ENCODE results near the gene MBOAT1. TPM values are rescaled to one million over a fixed set of nuclear protein-coding genes. Genes with fewer than 3 reads are reported as not detected.
"Not testable (repeated sequence)": the region's sequence is repeated elsewhere in the genome, so short reads cannot be mapped to it uniquely, and the experiment has no call there.

Gene MBOAT1
- total RNA-seq, 1 donor from 2014 or later, result 83.3 TPM

DNA sequence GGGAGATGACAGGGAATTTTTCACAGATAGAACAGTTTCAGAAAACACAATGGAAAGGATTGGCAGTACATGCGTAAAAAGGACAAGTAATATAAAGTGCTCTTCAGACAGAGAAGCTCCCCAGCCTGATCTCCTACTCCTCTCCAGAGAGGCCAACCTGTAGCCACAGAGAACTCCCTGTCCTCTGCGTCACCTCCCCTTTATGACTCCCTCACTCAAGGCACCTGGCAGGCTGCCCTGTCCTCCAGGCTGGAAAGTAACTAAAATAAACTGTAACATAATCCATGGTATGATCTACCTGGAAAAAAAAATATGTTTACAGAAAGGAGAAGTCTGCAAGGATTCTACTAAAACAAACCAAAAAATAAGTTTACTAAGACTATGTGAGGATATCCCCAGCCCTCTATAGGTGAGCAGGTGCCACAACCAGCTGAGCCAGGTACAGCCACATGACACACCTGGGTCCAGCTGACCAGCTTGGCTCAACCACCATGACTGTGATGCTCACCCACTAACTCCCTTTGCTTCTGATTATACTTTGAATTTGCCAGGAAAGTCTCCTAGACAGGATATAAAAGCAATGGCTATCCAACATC is 29.2 kb downstream of the MBOAT1 start:
- no peak for DNase-seq (ENCODE audit: extremely low spot score, unreplicated experiment)
- Mint-ChIP-seq H3K9me3 (no peaks in the 10 kb centered on the region), H3K36me3 (peaks cover 33% of the 10 kb centered on the region), H3K27ac (peak overlapping the region; percentile 13), H3K27me3 (no peaks in the 10 kb centered on the region), H3K4me3 (no peak overlapping the region), H3K4me1 (ENCODE audit: unreplicated experiment) (peaks cover 6% of the 10 kb centered on the region)
- TF ChIP-seq, protein P1, sequence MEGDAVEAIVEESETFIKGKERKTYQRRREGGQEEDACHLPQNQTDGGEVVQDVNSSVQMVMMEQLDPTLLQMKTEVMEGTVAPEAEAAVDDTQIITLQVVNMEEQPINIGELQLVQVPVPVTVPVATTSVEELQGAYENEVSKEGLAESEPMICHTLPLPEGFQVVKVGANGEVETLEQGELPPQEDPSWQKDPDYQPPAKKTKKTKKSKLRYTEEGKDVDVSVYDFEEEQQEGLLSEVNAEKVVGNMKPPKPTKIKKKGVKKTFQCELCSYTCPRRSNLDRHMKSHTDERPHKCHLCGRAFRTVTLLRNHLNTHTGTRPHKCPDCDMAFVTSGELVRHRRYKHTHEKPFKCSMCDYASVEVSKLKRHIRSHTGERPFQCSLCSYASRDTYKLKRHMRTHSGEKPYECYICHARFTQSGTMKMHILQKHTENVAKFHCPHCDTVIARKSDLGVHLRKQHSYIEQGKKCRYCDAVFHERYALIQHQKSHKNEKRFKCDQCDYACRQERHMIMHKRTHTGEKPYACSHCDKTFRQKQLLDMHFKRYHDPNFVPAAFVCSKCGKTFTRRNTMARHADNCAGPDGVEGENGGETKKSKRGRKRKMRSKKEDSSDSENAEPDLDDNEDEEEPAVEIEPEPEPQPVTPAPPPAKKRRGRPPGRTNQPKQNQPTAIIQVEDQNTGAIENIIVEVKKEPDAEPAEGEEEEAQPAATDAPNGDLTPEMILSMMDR (conservative IDR thresholded peaks at IDR 0.05), result no peak

DNA sequence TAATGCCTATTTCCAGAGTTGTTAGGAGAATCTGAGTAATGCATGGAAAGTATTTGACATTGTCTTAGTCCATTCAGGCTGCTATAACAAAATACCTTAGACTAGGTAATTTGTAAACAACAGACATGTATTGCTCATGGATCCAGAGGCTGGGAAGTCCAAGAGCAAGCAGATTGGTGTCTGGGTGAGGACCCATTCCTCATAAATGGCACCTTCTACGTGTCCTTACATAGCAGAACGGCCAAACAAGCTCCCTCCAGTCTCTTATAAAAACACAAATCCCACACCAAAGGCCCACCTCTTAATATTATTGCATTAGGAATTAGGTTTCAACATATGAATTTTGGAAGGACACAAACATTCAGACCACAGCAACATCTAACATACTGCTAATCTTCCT is 30.2 kb downstream of the MBOAT1 start:
- TF ChIP-seq, protein P1 (conservative IDR thresholded peaks at IDR 0.05), result no peak
- no peaks in the 10 kb centered on the region for H3K27me3 Mint-ChIP-seq
- DNase-seq (ENCODE audit: extremely low spot score, unreplicated experiment), result no peak
- peaks cover 6% of the 10 kb centered on the region for H3K4me1 Mint-ChIP-seq (ENCODE audit: unreplicated experiment)
- no peak overlapping the region for H3K27ac Mint-ChIP-seq
- no peak overlapping the region for H3K4me3 Mint-ChIP-seq
- H3K9me3 Mint-ChIP-seq, result no peaks in the 10 kb centered on the region
- H3K36me3 Mint-ChIP-seq, result peaks cover 33% of the 10 kb centered on the region

DNA sequence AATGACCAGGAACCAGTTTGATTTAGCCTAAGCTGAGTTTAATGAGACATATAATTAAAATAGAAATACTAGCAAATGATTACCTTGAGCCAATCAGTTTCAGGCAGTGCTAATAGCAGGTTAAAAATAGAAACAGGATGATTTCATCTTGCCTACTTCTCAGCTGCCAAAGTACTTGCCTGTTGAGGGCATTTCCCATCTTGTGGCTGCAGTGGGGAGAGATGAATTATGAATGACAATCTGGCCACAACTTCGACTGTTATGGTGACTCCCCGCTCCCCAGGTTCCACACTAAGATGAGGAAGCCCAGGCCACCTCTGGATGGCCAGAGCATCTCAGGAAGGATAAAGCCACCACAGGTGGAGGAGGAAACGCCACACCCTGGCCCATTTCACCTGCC is 31.3 kb downstream of the MBOAT1 start:
- H3K4me3 Mint-ChIP-seq, result no peak overlapping the region
- H3K27me3 Mint-ChIP-seq, result no peaks in the 10 kb centered on the region
- TF ChIP-seq, protein P1 (conservative IDR thresholded peaks at IDR 0.05), result no peak
- H3K4me1 Mint-ChIP-seq (ENCODE audit: unreplicated experiment), result peaks cover 6% of the 10 kb centered on the region
- H3K9me3 Mint-ChIP-seq, result no peaks in the 10 kb centered on the region
- no peak overlapping the region for H3K27ac Mint-ChIP-seq
- peaks cover 28% of the 10 kb centered on the region for H3K36me3 Mint-ChIP-seq
- DNase-seq (ENCODE audit: extremely low spot score, unreplicated experiment), result no peak

DNA sequence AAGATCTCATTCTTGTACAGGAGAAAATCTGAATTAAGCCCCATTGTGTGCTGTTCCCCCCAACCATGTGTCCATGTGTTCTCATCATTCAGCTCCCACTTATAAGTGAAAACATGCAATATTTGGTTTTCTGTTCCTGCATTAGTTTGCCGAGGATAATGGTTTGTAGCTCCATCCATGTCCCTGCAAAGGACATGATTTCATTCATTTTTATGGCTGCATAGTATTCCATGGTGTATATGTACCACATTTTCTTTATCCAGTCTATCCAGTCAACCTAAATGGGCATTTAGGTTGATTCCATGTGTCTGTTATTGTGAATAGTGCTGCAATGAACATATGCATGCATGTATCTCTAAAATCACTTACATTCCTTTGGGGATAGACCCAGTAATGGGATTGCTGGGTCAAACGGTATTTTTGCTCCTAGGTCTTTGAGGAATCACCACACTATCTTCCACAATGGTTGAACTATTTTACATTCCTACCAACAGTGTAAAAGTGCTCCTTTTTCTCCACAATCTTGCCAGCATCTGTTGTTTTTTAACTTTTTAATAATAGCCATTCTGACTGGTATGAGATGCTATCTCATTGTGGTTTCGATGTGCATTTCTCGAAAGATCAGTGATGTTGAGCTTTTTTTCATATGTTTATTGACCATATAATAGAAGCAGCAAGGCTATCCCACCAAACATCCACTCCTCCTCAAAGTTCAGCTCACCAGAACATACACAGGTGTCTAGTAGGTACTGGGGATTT is 32.8 kb downstream of the MBOAT1 start:
- DNase-seq (ENCODE audit: extremely low spot score, unreplicated experiment); H3K4me1 Mint-ChIP-seq (ENCODE audit: unreplicated experiment); H3K27ac Mint-ChIP-seq; H3K4me3 Mint-ChIP-seq; H3K27me3 Mint-ChIP-seq; H3K9me3 Mint-ChIP-seq: not testable (repeated sequence)
- peaks cover 28% of the 10 kb centered on the region for H3K36me3 Mint-ChIP-seq

DNA sequence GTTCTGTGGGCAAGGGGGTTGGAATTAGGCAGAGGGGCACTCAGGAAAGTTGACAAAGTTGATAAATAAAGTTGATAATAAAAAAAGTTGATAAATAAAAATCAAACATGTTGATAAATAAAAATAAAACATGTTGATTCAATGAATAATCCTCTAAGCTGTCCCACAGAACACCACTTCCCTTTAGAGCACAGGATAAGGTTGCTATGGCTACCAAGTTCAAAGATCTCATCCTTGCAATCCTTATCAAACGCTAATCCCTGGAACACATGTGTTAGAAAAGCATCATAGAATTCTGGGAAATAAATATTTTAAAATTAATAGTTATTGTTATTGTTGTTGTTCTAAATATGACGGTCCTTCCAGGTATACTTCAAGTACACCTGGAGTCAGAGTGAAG is 33.9 kb downstream of the MBOAT1 start:
- no peaks in the 10 kb centered on the region for H3K27me3 Mint-ChIP-seq
- H3K27ac Mint-ChIP-seq, result peak overlapping the region; percentile 9
- TF ChIP-seq, protein P1 (conservative IDR thresholded peaks at IDR 0.05), result no peak
- H3K36me3 Mint-ChIP-seq, result peaks cover 27% of the 10 kb centered on the region
- H3K4me3 Mint-ChIP-seq, result no peak overlapping the region
- no peaks in the 10 kb centered on the region for H3K9me3 Mint-ChIP-seq
- peaks cover 6% of the 10 kb centered on the region for H3K4me1 Mint-ChIP-seq (ENCODE audit: unreplicated experiment)
- DNase-seq (ENCODE audit: extremely low spot score, unreplicated experiment), result no peak

DNA sequence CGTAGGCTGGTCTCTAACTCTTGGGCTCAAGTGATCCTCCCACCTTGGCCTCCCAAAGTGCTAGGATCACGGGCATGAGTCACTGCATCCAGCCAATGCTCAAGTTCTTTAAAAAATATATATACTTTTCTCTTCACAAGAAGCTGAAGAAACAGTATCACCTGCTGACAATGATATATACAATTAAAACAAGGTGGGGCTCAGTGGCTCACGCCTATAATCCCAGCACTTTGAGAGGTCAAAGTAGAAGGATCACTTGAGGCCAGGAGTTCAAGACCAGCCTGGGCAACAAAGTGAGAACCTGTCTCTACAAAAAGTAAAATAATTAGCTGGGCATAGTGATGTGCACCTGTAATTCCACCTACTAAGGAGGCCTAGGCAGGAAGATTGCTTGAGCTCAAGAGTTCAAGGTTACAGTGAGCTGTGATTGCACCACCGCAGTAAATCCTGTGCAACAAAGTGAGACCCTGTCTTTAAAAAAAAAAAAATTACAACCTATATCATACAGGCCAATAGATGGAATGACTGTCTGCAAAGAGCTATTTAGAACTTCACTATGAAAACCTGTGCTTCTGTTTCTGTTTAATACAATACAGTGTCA is 36.4 kb downstream of the MBOAT1 start:
- Mint-ChIP-seq H3K9me3 (no peaks in the 10 kb centered on the region), H3K27ac (no peak overlapping the region), H3K4me1 (ENCODE audit: unreplicated experiment) (no peaks in the 10 kb centered on the region), H3K27me3 (no peaks in the 10 kb centered on the region), H3K4me3 (no peak overlapping the region), H3K36me3 (peaks cover 11% of the 10 kb centered on the region)
- TF ChIP-seq, protein P1 (conservative IDR thresholded peaks at IDR 0.05), result no peak
- no peak for DNase-seq (ENCODE audit: extremely low spot score, unreplicated experiment)
